GM19455 (cell line): Measurements from ENCODE around the gene ELAVL1.
"Not testable (repeated sequence)": the region's sequence is repeated elsewhere in the genome, so short reads cannot be mapped to it uniquely, and the experiment has no call there.

ENCODE experiments used
- ATAC-seq: cut with Tn5 transposase; IDR thresholded peaks from one replicate; pipeline ENCODE4 v1.9.1; 2021; ENCODE audit not compliant: unreplicated experiment

ELAVL1 gene

DNA sequence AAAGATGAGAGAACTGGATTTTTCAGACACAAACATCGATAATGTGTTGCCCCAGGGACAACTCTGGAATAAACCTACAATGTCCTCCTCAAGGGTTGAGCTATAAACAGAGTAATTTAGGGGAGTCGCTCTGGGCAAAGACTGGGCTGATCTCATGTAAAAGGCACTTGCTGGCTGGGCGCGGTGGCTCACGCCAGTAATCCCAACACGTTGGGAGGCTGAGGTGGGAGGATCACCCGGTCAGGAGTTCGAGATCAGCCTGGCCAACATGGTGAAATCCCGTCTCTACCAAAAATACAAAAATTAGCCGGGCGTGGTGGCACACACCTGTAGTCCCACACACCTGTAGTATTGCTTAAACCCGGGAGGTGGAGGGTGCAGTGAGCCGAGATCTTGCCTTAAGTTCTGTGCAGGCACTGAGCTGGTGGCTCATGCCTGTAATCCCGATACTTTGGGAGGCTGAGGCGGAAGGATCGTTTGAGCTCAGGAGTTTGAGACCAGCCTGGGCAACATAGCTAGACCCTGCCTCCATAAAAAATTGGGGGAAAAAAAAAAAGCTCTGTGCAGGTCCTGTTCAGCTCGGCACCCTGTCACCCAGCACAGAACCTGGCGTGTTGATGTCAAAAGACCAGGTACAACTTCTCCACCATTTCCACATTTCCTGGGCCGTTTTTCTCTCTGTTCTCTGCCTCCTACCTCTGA, 63.4 kb downstream of the ELAVL1 start:
- ATAC-seq, result no peak

DNA sequence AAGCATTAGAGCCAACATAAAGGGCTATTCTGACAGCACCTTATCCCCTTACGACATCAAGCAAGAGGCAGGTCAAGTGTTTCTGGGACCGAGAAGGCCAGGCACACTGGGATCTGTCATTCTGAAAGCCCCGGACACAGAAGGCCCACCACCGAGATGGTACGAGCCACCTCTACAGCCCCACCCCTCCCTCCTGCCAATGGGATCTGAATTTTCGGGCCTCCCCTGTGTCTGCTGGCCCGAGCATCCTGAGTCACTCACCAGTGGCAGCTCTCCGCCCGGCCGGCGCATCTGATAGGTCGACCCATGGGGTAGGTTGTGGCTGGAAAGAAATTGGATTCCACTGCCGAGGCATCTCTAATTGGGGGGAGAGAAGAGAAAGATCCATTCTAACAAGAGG, 64.6 kb downstream of the ELAVL1 start:
- ATAC-seq, result no peak

DNA sequence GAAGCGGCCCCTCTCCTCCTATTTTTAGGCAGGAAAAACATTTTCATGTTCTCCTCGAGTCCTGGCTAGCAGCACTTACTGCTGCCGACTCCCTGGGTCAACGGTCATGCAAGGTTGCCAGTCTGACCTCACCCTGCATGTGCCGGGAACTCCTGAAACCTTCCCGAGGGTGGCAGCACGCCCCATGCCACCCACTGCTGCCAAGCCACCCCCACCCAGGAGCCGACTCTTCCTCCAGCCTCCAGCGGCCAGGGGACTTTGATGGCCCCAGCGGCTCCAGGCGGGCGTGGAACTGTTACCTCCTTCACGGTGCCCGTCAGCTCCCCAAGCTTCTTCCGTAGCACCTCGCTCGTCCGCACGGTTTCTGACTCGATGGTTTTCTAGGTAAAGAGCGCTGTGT, 70.7 kb downstream of the ELAVL1 start:
- no peak for ATAC-seq

DNA sequence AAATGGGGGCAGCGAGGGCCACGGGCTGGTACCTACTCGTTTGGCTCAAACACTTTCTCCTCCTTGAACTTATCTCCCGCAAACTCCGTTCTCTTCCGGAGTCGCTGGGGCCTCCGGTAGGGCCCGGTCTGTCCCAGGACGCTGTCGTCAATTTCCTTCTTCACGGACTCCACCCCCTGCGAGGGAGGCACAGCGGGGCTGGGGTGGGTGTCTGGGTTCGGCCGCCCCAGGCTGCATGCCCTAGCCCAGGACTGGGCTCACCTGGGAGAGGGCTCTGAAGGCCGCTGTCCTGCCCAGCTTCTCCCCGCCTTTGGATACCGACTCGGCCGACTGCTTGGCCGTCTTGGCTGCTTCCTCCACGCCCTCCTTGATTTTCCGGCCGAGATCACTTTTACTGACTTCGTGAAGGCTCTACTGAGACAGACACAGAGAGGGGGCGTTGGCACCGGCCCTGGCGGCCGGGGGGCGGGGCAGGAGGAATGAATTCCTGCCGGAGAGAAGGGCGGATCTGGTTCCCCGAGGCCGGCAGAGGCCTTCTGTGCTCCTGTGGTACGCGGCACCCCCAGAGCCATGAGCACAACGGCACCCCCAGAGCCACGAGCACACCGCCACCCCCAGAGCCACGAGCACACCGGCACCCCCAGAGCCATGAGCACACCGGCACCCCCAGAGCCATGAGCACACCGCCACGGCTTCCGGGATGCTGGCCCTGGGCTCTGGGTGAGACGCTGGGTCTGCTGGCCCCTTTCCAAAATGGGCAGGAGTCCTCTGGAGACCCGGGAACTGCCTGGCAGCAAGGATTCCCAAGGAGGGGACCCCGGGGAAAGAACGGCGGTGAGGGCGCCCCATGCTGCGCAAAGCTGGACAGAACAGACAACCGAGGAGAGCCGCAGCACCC, 71.4 kb downstream of the ELAVL1 start:
- ATAC-seq, result no peak

DNA sequence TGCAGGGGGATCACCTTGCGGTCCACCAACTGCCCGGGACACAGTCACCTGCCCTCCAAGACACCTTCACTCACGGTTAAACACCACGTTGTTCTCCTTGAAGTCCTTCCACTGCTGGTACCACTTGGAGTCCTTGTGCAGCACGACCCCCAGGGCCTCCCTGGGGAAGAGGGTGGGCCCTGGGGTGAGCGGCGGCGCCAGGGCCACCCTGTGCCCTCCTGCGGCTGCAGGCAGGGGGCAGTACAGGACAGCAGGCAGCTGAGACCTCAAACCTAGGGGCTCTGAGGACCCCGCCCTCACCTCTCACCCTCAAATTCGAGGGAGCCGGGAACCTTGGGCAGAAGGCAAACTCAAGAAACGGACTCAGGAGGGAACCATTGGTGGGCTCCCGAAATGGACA, 72.0 kb downstream of the ELAVL1 start:
- no peak for ATAC-seq

DNA sequence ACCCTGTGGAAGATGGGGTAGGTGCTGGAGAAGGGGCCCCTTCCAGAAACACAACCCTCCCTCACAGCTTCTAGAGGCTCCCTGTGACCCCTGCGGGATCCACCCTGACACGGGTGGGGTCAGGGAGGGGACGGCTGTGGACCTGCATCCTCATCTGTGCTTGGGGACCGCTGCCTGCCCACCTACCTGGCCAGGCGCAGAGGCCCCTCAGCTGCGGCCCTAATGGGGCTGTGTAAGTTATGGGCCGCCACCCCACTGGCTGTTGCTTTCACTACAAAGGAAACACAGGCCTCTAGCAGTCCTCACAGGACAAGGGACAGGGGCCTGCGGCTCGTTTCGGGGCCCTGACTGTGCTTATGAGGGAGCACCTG, 72.5 kb downstream of the ELAVL1 start:
- ATAC-seq, result no peak

GRCh38 chr19:7932276-7932929, 73.0 kb downstream of the ELAVL1 start:
- ATAC-seq, result no peak

DNA sequence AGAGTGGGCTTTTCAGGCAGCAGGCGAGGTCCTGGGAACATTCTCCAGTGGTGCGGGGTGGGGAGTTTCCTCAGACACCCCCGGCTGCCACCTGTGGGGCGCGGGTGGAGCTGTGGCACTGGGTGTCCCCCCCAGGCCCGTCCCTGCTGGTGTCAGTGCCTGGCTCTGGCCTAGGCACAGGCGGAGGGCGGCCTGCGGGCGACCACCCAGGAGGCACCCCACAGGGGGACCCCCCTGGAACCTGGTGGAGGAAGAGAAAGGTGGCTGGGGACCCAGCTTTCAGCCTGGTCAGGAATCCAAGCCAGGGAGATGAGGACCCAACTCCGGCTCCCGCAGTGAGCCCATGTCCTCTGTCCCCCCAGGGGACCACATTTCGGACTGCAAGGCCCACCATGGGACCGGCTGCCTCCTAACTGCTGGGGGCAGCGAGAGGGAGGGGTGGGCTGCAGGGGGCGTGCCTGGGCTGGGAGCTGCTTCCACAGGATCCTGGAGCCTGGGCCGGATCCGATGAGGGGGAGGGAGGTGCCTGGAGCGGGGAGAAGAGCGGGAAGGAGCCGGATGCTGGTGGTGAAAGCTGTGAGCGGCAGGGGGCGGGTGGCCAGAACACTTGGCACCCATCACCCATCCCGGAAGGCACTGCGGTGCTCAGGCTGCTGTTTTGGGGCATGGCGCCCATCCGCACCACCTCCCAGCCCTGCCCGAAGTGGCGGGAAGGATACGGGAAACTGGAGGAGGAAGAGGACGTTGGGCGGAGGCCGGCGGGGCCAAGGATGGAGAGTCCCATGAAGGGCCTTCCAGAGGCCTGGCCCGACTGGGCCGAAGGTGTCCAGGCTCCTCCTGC, 74.0 kb downstream of the ELAVL1 start:
- no peak for ATAC-seq

DNA sequence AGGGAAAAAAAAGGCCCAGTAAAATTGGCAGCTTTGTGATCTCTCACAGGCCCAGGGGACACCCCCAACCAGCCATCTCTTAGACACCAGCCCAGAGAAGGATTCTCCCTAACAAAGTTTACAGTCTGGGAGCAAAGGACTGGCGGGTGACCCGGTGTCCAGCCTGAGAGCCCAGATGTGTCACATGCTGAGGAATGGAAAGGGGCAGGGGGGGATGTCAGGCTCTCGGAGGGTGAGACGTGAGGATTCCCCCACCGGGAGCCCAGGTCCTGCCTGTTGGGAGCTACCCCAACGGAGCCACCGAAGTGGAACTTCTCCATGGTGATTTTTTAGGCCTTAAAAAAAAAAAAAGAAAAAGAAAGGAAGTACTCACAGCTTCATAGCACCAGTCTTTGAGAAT, 74.7 kb downstream of the ELAVL1 start:
- no peak for ATAC-seq

DNA sequence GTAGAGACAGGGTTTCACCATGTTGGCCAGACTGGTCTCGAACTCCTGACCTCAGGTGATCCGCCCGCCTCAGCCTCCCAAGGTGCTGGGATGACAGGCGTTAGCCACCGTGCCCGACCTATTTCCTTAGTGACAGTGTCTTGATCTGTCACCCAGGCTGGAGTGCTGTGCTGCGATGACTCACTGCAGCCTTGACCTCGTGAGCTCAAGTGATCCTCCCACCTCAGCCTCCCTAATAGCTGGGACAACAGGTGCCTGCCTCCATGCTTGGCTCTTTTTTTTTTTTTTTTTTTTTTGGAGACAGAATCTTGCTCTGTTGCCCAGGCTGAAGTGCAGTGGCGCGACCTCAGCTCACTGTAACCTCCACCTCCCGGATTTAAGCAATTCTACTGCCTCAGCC, 75.4 kb downstream of the ELAVL1 start:
- not testable (repeated sequence) for ATAC-seq

DNA sequence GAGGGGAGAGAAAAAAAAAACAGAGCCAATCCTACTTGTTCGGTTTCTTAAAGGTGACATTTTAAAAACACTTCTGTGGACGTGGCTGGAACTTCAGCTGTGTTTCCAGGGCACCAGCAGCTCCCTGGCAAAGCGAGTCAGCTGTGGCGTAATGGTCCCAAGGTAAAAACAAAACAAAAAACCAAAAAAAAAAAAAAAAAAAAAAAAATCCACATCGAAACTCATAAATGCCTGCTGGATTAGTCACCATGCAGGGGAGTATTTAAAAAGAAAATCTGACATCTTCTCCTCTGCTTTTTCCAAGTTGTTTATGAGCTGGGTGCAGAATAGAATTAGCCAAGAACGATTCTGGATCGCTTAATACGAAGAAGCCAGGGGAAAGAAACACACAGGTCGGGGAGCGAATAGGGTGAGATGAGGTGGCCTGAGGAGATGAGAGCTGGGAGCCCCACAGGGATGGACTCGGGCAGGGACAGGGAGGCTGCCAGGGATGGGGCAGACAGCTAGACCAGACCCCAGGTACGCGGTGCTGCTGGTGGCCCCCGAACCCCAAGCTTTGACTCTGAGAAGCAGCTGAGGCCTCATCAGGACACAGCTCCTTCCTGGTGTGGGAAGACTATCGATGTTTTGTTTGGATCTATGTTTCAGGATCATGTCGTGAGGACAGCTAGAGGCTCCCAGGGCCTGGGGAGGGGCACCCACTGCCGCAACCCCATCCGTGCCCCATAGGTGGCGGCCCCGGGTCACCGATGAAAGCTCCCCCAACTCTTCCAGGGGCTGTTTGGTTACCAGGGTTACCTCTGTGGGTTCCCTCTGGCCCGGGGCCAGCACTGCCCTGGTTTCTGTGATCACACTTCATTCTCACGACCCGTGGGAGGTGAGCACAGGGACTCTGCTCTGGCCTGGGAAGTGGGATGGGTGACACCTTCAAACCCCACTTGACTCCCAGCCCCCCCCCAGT, 76.4 kb downstream of the ELAVL1 start:
- no peak for ATAC-seq

DNA sequence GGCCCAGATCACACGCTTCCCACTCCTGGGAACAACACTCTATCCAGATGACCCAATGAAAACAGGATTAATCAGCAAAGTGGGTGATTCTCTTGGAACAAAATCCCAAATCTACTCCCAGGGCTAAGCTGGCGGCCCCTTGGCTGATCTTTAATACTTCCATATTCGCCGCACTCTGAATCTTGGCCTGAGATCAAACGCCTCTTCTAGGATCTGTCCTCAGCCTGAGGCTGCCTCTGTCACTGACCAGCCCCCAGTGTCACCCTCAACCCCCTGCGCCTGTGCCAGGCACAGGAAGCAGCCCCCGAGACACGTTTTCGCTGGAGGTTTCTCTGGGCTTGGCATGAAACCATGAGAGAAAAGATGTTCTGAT, 77.1 kb downstream of the ELAVL1 start:
- no peak for ATAC-seq

DNA sequence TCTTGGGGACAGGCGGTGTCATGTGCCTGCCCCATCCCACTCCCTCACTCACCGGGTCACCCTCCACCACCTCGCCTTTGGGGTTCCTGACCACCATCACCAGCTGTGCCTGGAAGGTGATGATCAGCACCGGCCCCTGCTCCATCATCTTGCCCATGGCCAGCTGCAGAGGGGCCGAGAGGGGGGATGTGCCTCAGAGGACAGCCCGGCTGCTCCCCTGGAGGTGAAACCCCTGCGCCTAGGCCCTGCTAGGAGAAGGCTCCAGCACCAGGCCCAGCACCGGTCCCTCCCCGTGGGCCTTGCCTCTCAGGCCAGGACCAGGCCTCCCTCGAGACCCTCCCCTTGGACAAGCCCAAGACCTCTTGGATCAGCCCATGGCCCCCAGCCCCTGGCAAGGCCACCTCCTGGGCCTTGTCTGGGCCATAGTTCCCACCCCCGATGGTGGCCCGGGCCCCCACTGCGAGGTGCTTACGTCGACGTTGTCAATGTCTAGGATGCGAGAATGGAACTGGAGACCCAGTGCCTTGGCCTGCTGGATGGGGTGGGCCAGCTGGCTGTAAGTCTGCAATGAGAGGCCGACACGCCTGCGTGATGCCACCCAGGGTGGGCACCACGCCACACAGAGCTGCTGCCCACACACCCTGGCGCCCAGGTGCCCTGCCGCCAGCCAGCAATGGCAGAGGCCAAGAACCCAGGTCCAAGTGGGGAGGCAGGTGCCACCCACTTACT, 77.7 kb downstream of the ELAVL1 start:
- ATAC-seq, result no peak

DNA sequence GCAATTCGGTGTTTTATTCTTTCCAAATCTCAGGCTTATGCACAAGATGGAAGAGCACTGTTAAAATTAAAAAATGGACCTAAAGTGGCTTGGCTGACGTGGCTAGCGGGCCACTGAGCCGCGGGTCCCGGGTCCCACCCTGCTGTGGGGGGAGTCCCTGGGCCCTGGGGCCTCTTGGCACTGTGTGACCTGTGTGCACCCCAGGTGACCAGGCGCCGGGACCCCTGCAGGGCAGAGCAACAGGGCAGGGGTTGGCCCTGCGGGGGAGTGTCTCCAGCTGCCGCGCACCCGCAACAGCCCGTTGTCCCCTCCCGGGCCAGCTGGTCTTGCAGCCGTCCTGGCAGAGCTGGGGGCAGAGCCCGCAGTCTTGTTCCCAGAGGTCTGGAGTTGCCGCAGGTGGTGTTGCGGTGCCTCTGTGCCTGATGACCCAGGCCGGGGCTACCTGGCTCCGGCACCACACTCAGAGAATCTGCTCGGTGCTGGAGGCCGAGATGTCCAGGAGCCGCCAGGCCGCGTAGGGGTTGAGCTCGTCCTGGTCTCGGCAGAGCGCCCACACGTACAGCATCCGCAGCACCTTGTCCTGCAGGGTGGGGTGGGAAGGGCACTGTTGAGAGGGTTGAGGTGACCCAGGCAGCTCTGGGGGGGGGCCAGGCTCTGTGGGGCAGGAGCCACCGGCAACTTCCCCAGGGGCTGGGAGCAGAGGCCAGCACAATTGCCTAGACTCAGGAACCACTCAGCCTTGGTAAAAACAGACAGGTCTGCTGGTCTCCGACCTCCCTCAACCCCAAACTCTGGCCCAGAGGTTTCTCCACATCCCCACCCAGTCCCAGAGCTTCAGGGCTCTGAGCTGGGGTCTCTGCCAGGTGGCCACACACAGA, 78.5 kb downstream of the ELAVL1 start:
- no peak for ATAC-seq

GRCh38 chr19:7926021-7926726, 79.3 kb downstream of the ELAVL1 start, which contains the start of gene CTXN1:
CTXN1 (minus strand) TSS chr19:7926135; CDS start chr19:7925538, 597 bp downstream.
- ATAC-seq, result no peak

GRCh38 chr19:7925171-7925851, 80.1 kb downstream of the ELAVL1 start:
- ATAC-seq, result no peak

- ATAC-seq, result no peak
Observed at GRCh38 chr19:7924651-7925170, 80.7 kb downstream of the ELAVL1 start.
